Endodermal cell (in vitro differentiated cells): ENCODE results near the gene MMP12. TPM values are rescaled to one million over a fixed set of nuclear protein-coding genes. Genes with fewer than 3 reads are reported as not detected.
"Not testable (repeated sequence)": the region's sequence is repeated elsewhere in the genome, so short reads cannot be mapped to it uniquely, and the experiment has no call there.

Source experiments
- DNase-seq: peaks from one replicate; pipeline ENCODE4 v3.0.0-alpha.2; 2017
- H3K27ac ChIP-seq: 2 replicates; pipeline ENCODE4 v1.5.1; 2013; ENCODE audit warnings: mild to moderate bottlenecking, low read depth, low read length, moderate library complexity
- H3K27me3 ChIP-seq: 2 replicates; pipeline ENCODE4 v1.6.1; 2013; ENCODE audit warnings: mild to moderate bottlenecking, low read length, moderate library complexity; ENCODE audit not compliant: insufficient read depth, control insufficient read depth, poor library complexity, severe bottlenecking
- H3K36me3 ChIP-seq: 2 replicates; pipeline ENCODE4 v1.7.0; 2013; ENCODE audit warnings: mild to moderate bottlenecking, low read length, moderate library complexity; ENCODE audit not compliant: control insufficient read depth, insufficient read depth
- H3K4me1 ChIP-seq: one replicate; pipeline ENCODE4 v1.7.0; 2013; ENCODE audit warnings: low read length; ENCODE audit not compliant: control insufficient read depth, insufficient read depth
- H3K4me3 ChIP-seq: 2 replicates; pipeline ENCODE4 v1.5.1; 2013; ENCODE audit warnings: mild to moderate bottlenecking, low read length, moderate library complexity
- H3K9ac ChIP-seq: 2 replicates; pipeline ENCODE4 v1.6.1; 2013; ENCODE audit warnings: mild to moderate bottlenecking, low read length, moderate library complexity; ENCODE audit not compliant: poor library complexity, severe bottlenecking; ENCODE audit errors: extremely low read depth
- H3K9me3 ChIP-seq: 2 replicates; pipeline ENCODE4 v1.6.1; 2013; ENCODE audit warnings: mild to moderate bottlenecking, low read length, moderate library complexity; ENCODE audit not compliant: control insufficient read depth
- H3K27ac Mint-ChIP-seq: 2 replicates; pipeline ENCODE4 v1.8.0; 2020; ENCODE audit warnings: mixed read lengths
- H3K27me3 Mint-ChIP-seq: 2 replicates; pipeline ENCODE4 v1.8.0; 2021; ENCODE audit warnings: mild to moderate bottlenecking, mixed read lengths; ENCODE audit not compliant: insufficient read depth
- H3K36me3 Mint-ChIP-seq: 2 replicates; pipeline ENCODE4 v1.8.0; 2020; ENCODE audit warnings: low read depth, mixed read lengths
- H3K4me1 Mint-ChIP-seq: 2 replicates; pipeline ENCODE4 v1.8.0; 2020; ENCODE audit warnings: mixed read lengths
- H3K4me3 Mint-ChIP-seq: 2 replicates; pipeline ENCODE4 v1.8.0; 2020; ENCODE audit warnings: mild to moderate bottlenecking, moderate library complexity, mixed read lengths
- H3K9me3 Mint-ChIP-seq: 2 replicates; pipeline ENCODE4 v1.8.0; 2020; ENCODE audit warnings: mild to moderate bottlenecking, mixed read lengths
- WGBS, 2 experiments: methylation state at CpG; one replicate each; pipeline versions ENCODE4 v1.1.5 to v1.1.7; 2013; ENCODE audit warnings: missing lambda C conversion rate in 2 of 2, mixed read lengths in 1 of 2; ENCODE audit not compliant: insufficient coverage in 1 of 2, insufficient read length in 1 of 2; 5-methylcytosine and 5-hydroxymethylcytosine counted together
- total RNA-seq, 2 donors: library from RNA; stranded (reverse); fragmentation: NEBNext Ultra II Directional in 1 of 2; extraction: Animal tissue kit (Norgen Biotek cat#: 25700) in 1 of 2; gene quantifications; 2 replicates in 1 of 2; 3 replicates in 1 of 2; pipeline ENCODE4 v1.2.1, GENCODE V29; 2021
- TF ChIP-seq, protein P1 (sequence below): fragments of 200-600 bp; sonication (generic); conservative IDR thresholded peaks from 2 replicates; pipeline ENCODE4 v1.5.0; 2021; ENCODE audit warnings: antibody characterized with exemption, mild to moderate bottlenecking

The MMP12 gene
- total RNA-seq, 2 donors from 2014 or later: not detected

DNA sequence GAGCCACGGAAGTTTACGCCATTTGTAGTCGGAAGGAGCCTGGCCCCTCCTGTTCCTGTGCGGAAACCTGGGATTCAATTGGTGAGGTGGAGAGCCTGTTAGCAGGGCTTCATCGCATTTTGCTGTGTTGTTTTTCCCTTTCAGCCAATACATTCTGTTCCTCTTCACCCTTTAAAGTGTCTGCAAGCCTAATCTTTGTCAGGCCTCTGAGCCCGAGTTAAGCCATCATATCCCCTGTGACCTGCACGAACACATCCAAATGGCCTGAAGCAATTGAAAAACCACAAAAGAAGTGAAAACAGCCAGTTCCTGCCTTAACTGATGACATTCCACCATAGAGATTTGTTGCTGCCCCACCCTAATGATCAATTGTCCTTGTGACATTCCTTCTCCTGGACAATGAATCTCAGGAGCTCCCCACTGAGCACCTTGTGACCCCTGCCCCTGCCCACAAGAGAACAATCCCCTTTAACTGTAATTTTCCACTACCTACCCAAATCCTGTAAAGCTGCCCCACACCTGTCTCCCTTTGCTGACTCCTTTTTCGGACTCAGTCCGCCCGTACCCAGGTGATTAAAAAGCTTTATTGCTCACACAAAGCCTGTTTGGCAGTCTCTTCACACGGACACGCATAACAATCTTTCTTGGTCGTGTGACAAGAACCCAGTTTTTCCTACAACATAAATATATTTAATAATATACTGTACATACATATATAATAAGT, 37.1 kb upstream of the MMP12 start:
- H3K4me1 ChIP-seq: no peaks in the 10 kb centered on the region
- peaks cover 27% of the 10 kb centered on the region for H3K9me3 ChIP-seq
- Mint-ChIP-seq H3K4me3 (no peak overlapping the region), H3K27ac (peak overlapping the region; percentile 94), H3K36me3 (peaks cover 14% of the 10 kb centered on the region), H3K9me3 (peaks cover 48% of the 10 kb centered on the region), H3K4me1 (peaks cover 24% of the 10 kb centered on the region), H3K27me3 (no peaks in the 10 kb centered on the region)
- H3K36me3 ChIP-seq: no peaks in the 10 kb centered on the region
- H3K4me3 ChIP-seq: no peak overlapping the region
- H3K9ac ChIP-seq: no peak overlapping the region
- WGBS, 2 experiments: 85 to 87% methylated on average over 9 to 13 of the region's 13 CpGs
- H3K27me3 ChIP-seq: no peaks in the 10 kb centered on the region
- DNase-seq: peak; percentile 69
- TF ChIP-seq, protein P1, sequence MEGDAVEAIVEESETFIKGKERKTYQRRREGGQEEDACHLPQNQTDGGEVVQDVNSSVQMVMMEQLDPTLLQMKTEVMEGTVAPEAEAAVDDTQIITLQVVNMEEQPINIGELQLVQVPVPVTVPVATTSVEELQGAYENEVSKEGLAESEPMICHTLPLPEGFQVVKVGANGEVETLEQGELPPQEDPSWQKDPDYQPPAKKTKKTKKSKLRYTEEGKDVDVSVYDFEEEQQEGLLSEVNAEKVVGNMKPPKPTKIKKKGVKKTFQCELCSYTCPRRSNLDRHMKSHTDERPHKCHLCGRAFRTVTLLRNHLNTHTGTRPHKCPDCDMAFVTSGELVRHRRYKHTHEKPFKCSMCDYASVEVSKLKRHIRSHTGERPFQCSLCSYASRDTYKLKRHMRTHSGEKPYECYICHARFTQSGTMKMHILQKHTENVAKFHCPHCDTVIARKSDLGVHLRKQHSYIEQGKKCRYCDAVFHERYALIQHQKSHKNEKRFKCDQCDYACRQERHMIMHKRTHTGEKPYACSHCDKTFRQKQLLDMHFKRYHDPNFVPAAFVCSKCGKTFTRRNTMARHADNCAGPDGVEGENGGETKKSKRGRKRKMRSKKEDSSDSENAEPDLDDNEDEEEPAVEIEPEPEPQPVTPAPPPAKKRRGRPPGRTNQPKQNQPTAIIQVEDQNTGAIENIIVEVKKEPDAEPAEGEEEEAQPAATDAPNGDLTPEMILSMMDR: no peak
- H3K27ac ChIP-seq: no peak overlapping the region

DNA sequence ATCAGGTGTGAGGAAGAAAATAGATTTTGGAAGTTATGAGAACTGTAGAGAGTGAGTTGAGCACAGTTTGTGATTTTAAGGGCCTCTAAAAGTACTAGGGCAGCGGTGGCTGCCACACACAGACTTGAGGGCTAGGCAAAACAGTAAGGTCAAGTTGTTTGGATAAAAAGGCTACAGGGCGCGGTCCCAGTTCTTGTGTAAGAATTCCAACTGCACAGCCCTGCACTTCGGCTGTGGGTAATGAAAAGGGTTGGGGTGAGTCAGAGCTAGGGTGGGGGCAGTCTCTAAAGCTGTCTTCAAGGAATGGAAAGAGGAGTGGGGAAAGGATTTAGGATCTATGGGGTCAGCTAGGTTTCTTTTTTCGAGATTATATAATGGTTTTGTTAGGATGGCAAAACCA, 31.1 kb upstream of the MMP12 start:
- not testable (repeated sequence) for H3K4me1 Mint-ChIP-seq, H3K4me1 ChIP-seq, H3K36me3 ChIP-seq, H3K4me3 Mint-ChIP-seq, H3K27ac Mint-ChIP-seq, H3K9ac ChIP-seq, DNase-seq, H3K27me3 Mint-ChIP-seq, H3K4me3 ChIP-seq, H3K27ac ChIP-seq, H3K27me3 ChIP-seq
- Mint-ChIP-seq H3K36me3 (peaks cover 14% of the 10 kb centered on the region), H3K9me3 (peaks cover 38% of the 10 kb centered on the region)
- WGBS, 2 experiments: 96 to 100% methylated on average over 1 to 5 of the region's 5 CpGs
- H3K9me3 ChIP-seq: peaks cover 22% of the 10 kb centered on the region

DNA sequence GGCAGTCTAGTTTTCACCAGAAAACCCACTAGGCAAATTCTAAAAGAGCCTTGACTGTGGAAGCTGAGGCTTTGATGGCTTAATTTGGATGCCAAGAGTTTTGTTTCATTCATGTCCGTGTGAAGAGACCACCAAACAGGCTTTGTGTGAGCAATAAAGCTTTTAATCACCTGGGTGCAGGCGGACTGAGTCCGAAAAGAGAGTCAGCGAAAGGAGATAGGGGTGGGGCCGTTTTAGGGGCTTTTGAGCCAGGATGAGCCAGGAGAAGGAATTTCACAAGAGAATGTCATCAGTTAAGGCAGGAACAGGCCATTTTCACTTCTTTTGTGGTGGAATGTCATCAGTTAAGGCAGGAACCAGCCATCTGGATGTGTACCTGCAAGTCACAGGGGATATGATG, 29.1 kb upstream of the MMP12 start:
- H3K4me3 Mint-ChIP-seq, H3K4me1 Mint-ChIP-seq, H3K27ac Mint-ChIP-seq, H3K27me3 ChIP-seq, H3K9ac ChIP-seq, H3K4me3 ChIP-seq, H3K9me3 ChIP-seq, H3K27ac ChIP-seq, H3K36me3 Mint-ChIP-seq, H3K36me3 ChIP-seq, H3K27me3 Mint-ChIP-seq, H3K4me1 ChIP-seq: not testable (repeated sequence)
- 63 to 73% methylated on average over 1 to 5 of the region's 5 CpGs for WGBS, 2 experiments
- H3K9me3 Mint-ChIP-seq: peaks cover 19% of the 10 kb centered on the region
- DNase-seq: peak; percentile 70

DNA sequence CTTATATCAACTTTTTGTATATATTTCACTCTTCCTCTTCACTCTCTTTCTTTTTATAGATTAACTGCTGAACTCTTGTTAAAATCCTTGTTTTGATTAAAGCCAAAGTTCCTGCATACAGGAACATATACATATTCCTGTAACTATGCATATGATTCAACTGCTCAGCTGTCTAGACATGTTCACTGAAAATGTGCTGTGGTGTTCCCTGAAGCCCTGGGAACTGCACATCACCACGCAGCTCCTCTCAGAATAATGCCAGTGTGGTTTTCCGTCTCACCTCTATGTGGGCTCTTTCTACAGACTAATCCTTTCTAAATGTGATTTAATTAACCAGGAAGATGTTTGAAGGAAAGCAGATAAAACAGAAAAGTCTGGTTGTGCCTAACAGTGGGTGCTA, 25.6 kb upstream of the MMP12 start:
- Mint-ChIP-seq H3K4me1 (peaks cover 3% of the 10 kb centered on the region), H3K27me3 (no peaks in the 10 kb centered on the region), H3K9me3 (peaks cover 10% of the 10 kb centered on the region), H3K36me3 (peaks cover 3% of the 10 kb centered on the region), H3K4me3 (no peak overlapping the region), H3K27ac (no peak overlapping the region)
- H3K27me3 ChIP-seq: no peaks in the 10 kb centered on the region
- no peak overlapping the region for H3K9ac ChIP-seq
- H3K9me3 ChIP-seq: no peaks in the 10 kb centered on the region
- TF ChIP-seq, protein P1: no peak
- 94% methylated on average over 2 of the region's 2 CpGs; no CpG with 5 or more reads in 1 of the 2 experiments for WGBS, 2 experiments
- no peaks in the 10 kb centered on the region for H3K4me1 ChIP-seq
- H3K4me3 ChIP-seq: no peak overlapping the region
- H3K27ac ChIP-seq: no peak overlapping the region
- H3K36me3 ChIP-seq: no peaks in the 10 kb centered on the region
- no peak for DNase-seq
